Lung (tissue), 12 donors: ENCODE measurements around the gene CNKSR3. TPM values are rescaled to one million over a fixed set of nuclear protein-coding genes. Genes with fewer than 3 reads are reported as not detected.

ENCODE experiments used
- ATAC-seq: fragments of 200-7000 bp; cut with Tn5 transposase; one replicate; pipeline ENCODE4 v1.9.1; 2020; ENCODE audit warnings: moderate number of reproducible peaks; ENCODE audit not compliant: insufficient read depth, low FRiP score
- DNase-seq, 3 donors: peaks; one replicate each; pipeline ENCODE4 v3.0.0-alpha.2; 2013 to 2017
- H3K27ac ChIP-seq, 2 donors: one replicate each; pipeline ENCODE4 v1.5.1; 2013; ENCODE audit warnings: mild to moderate bottlenecking in 2 of 2, moderate library complexity in 2 of 2, control low read depth in 1 of 2, inconsistent platforms in 1 of 2, low read depth in 1 of 2, low read length in 1 of 2
- H3K27me3 ChIP-seq, 3 donors: one replicate each; pipeline ENCODE4 v1.5.1; 2013; ENCODE audit warnings: low read length in 2 of 3; ENCODE audit not compliant: control insufficient read depth in 3 of 3, insufficient read depth in 3 of 3
- H3K36me3 ChIP-seq, 4 donors: one replicate each; pipeline ENCODE4 v1.5.1; 2013; ENCODE audit warnings: low read length in 4 of 4, mild to moderate bottlenecking in 1 of 4, moderate library complexity in 1 of 4; ENCODE audit not compliant: control insufficient read depth in 4 of 4, insufficient read depth in 4 of 4
- H3K4me1 ChIP-seq, 5 donors: one replicate each; pipeline ENCODE4 v1.5.1; 2013; ENCODE audit warnings: low read length in 5 of 5, mild to moderate bottlenecking in 2 of 5, moderate library complexity in 1 of 5; ENCODE audit not compliant: control insufficient read depth in 5 of 5, insufficient read depth in 5 of 5
- H3K4me3 ChIP-seq: one replicate; pipeline ENCODE4 v1.5.1; 2013; ENCODE audit warnings: mild to moderate bottlenecking, control low read depth, moderate library complexity
- H3K9ac ChIP-seq, 2 donors: one replicate each; pipeline ENCODE4 v1.5.1; 2013; ENCODE audit warnings: low read length in 2 of 2, control low read depth in 1 of 2; ENCODE audit not compliant: insufficient read depth in 1 of 2
- H3K9me3 ChIP-seq, 4 donors: one replicate each; pipeline ENCODE4 v1.5.1; 2013; ENCODE audit warnings: low read length in 3 of 4, mild to moderate bottlenecking in 1 of 4, moderate library complexity in 1 of 4; ENCODE audit not compliant: control insufficient read depth in 4 of 4, insufficient read depth in 3 of 4
- CTCF ChIP-seq: IDR thresholded peaks from 2 replicates; pipeline ENCODE4 v1.5.1; 2012; ENCODE audit warnings: mild to moderate bottlenecking; ENCODE audit errors: control extremely low read depth, extremely low read depth
- WGBS, 2 donors: extraction: QIAGEN DNeasy Blood & Tissue Kit; methylation state at CpG; one replicate each; pipeline ENCODE4 v1.1.7; 2013; 5-methylcytosine and 5-hydroxymethylcytosine counted together
- polyA plus RNA-seq, 2 donors: library from polyadenylated mRNA; stranded (reverse); fragments of 200-250 nt; gene quantifications; one replicate each; pipeline ENCODE4 v1.2.1, GENCODE V29; 2013
- total RNA-seq, 2 donors: library from RNA; depleted of rRNA in 1 of 2; stranded (reverse); fragments of >200 nt in 1 of 2; gene quantifications; one replicate each; pipeline ENCODE4 v1.2.1, GENCODE V29; 2014 to 2021
- donor health status: control.
- donor health status: control.
- donor health status: Bipolar disorder and iron deficiency.
- donor health status: healthy.
- donor health status: DM: yes; HTN: yes; CAD: no.

Gene CNKSR3
- total and polyA plus RNA-seq, 4 donors = 3.5 to 23.9 (median 13.7) TPM

DNA sequence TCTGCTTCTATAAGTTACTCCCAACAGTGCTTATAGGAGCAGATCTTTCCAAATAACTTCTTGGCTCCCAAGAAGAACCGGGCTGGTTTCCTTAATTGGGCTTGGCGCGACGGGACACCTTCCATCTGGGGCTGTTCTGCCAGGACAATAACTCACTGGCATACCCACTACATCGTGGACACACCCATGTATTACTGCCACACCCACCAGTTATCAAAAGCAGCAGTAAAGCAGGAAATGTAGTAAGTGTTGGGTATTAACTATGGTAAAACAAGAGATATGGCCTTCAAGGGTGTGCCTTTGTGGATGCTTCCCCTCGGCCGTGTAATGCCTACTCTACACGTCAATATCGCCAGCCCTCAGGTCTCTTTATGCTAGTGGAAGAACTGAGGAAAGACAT, 24.7 kb downstream of the CNKSR3 start:
- Histone ChIP-seq H3K9me3 (no peaks in the 10 kb centered on the region), H3K27ac (no peak overlapping the region), H3K36me3 (no peaks in the 10 kb centered on the region), H3K27me3 (no peaks in the 10 kb centered on the region), H3K4me1 (peaks cover 7 to 40% (median 13%) of the 10 kb centered on the region in 5 donors), H3K4me3 (no peak overlapping the region), H3K9ac (no peak overlapping the region)
- no peak for TF ChIP-seq CTCF
- DNase-seq = no peak
- no peak for ATAC-seq
- 62 to 78% methylated on average over 9 of the region's 9 CpGs for WGBS, 2 donors

DNA sequence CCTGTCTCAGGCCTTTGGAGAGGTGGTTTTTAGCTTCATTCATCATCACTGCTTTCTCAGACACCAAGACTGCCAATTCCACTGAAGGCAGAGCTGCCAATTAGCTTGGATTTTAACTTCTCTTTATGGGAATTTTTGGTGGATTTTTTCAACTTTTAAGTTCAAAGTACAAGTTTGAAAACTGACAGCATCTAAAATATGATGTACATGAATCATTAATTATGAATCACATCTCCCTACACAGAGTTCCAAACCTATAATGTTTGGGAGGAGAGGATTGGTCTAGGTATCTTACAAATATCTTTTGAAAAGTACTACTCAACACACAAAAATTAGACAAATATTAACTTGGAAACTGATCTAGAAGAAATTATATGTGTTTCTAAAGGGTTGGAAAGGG, 25.5 kb downstream of the CNKSR3 start:
- no peak overlapping the region for H3K27ac ChIP-seq

GRCh38 chr6:154482858-154483257, 27.6 kb downstream of the CNKSR3 start:
- peaks cover 11 to 63% (median 20%) of the 10 kb centered on the region in 5 donors for H3K4me1 ChIP-seq
- no peaks in the 10 kb centered on the region for H3K36me3 ChIP-seq
- H3K4me3 ChIP-seq = no peak overlapping the region
- TF ChIP-seq CTCF = no peak
- H3K9ac ChIP-seq = peak overlapping the region in 1 of 2 donors; percentile 55
- no peaks in the 10 kb centered on the region for H3K9me3 ChIP-seq
- no peak for ATAC-seq
- WGBS, 2 donors = 43 to 48% methylated on average over 4 of the region's 4 CpGs
- H3K27me3 ChIP-seq = no peaks in the 10 kb centered on the region
- peak overlapping the region in 1 of 2 donors; percentile 13 for H3K27ac ChIP-seq
- peak; percentile 23 to 84 (median 67) for DNase-seq

More for the DNA sequence above, 25.5 kb downstream of the CNKSR3 start:
- H3K9ac ChIP-seq = no peak overlapping the region
- H3K27me3 ChIP-seq = no peaks in the 10 kb centered on the region
- ATAC-seq (no peak), DNase-seq (no peak)
- H3K36me3 ChIP-seq = no peaks in the 10 kb centered on the region
- no peaks in the 10 kb centered on the region for H3K9me3 ChIP-seq
- peaks cover 8 to 47% (median 13%) of the 10 kb centered on the region in 5 donors for H3K4me1 ChIP-seq
- TF ChIP-seq CTCF = no peak
- H3K4me3 ChIP-seq = no peak overlapping the region

DNA sequence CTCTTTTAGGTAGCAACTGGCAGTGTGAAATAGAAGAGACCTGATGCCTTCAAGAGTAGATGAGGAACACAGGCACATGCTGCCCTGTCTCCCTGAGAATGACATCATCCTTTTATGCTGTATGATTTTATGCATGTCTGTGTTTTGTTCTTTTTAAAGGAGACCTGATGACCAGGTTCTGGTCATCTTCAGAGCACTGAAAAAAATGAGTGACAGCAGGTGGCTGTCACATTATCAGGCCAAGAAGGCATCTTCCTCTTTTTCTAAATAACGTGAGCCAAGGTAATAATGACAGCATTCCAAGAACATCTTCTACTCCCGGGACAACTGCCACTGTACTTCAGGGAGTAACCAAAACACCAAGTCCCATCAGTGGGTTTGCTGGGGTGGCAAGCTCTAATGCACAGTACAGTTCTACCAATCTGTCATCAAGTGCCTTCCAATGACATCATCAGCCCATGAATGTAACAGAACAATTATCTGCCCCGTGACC, 28.9 kb downstream of the CNKSR3 start:
- H3K27me3 ChIP-seq = no peaks in the 10 kb centered on the region
- no peak for TF ChIP-seq CTCF
- no peaks in the 10 kb centered on the region for H3K36me3 ChIP-seq
- H3K9ac ChIP-seq = no peak overlapping the region
- 70 to 74% methylated on average over 3 of the region's 3 CpGs for WGBS, 2 donors
- H3K4me3 ChIP-seq = no peak overlapping the region
- peaks cover 13 to 60% (median 22%) of the 10 kb centered on the region in 5 donors for H3K4me1 ChIP-seq
- ATAC-seq (no peak), DNase-seq (no peak)
- no peak overlapping the region for H3K27ac ChIP-seq
- H3K9me3 ChIP-seq = no peaks in the 10 kb centered on the region
